A673 (cell line): ENCODE results near the gene C10orf88. TPM values are rescaled to one million over a fixed set of nuclear protein-coding genes. Genes with fewer than 3 reads are reported as not detected.

Experiments used
- Bru-seq: library from RNA; stranded (reverse); fragments of 400-500 nt; gene quantifications from one replicate; lab custom pipeline; 2021; lab: Mats Ljungman, UMichigan
- BruChase-seq, 2 experiments: library from RNA; stranded (reverse); fragments of 400-500 nt; gene quantifications; one replicate each; lab custom pipeline; 2021; lab: Mats Ljungman, UMichigan
- BruUV-seq: library from RNA; stranded (reverse); fragments of 400-500 nt; replicated peaks from 2 replicates; lab custom pipeline; 2021; lab: Mats Ljungman, UMichigan
- CTCF ChIA-PET: fragments of 300-600 bp; sonication (Branson Sonifier 250); formaldehyde crosslinking; loops from one replicate; lab custom pipeline; 2022; ENCODE audit warnings: antibody characterized with exemption; lab: Charles Lee
- POLR2A ChIA-PET: fragments of 300-600 bp; sonication (Branson Sonifier 250); formaldehyde crosslinking; loops from one replicate; lab custom pipeline; 2022; ENCODE audit warnings: antibody characterized with exemption; ENCODE audit not compliant: low non-redundant PET; lab: Charles Lee
- DNase-seq: peaks from one replicate; pipeline ENCODE4 v3.0.0-alpha.2; 2015; ENCODE audit warnings: low spot score
- H3K27ac ChIP-seq: fragments of 200-600 bp; sonication (generic); 2 replicates; pipeline ENCODE4 v1.5.1; 2016; ENCODE audit warnings: mixed run types, low read depth, mild to moderate bottlenecking, mixed read lengths, antibody characterized with exemption, low read length; ENCODE audit not compliant: poor library complexity, severe bottlenecking
- H3K27me3 ChIP-seq: fragments of 200-600 bp; sonication (generic); replicated peaks from 2 replicates; pipeline ENCODE4 v1.6.1; 2017; ENCODE audit warnings: mixed run types, low read depth, mild to moderate bottlenecking, mixed read lengths, antibody characterized with exemption, low read length; ENCODE audit not compliant: insufficient read depth, poor library complexity
- H3K36me3 ChIP-seq: fragments of 200-600 bp; sonication (generic); 2 replicates; pipeline ENCODE4 v1.6.1; 2016; ENCODE audit warnings: mixed run types, mild to moderate bottlenecking, mixed read lengths, antibody characterized with exemption, low read length; ENCODE audit not compliant: insufficient read depth, poor library complexity, severe bottlenecking
- H3K4me1 ChIP-seq: fragments of 200-600 bp; sonication (generic); 2 replicates; pipeline ENCODE4 v1.6.1; 2017; ENCODE audit warnings: mixed run types, mild to moderate bottlenecking, mixed read lengths, antibody characterized with exemption, low read length; ENCODE audit not compliant: insufficient read depth, poor library complexity, severe bottlenecking
- H3K4me3 ChIP-seq: fragments of 200-600 bp; sonication (generic); 2 replicates; pipeline ENCODE4 v1.5.1; 2016; ENCODE audit warnings: low read depth, mixed run types, mild to moderate bottlenecking, mixed read lengths, low read length; ENCODE audit not compliant: poor library complexity, severe bottlenecking
- H3K9me3 ChIP-seq: fragments of 200-600 bp; sonication (generic); 2 replicates; pipeline ENCODE4 v1.6.1; 2016; ENCODE audit warnings: mixed run types, low read depth, mild to moderate bottlenecking, mixed read lengths, antibody characterized with exemption, low read length; ENCODE audit not compliant: poor library complexity, severe bottlenecking
- CTCF ChIP-seq: fragments of 300-800, 200-600 bp; sonication (generic); conservative IDR thresholded peaks from 2 replicates; pipeline ENCODE4 v1.5.1; 2017; ENCODE audit warnings: low read depth, mild to moderate bottlenecking, antibody characterized with exemption, low read length, moderate library complexity, mixed read lengths
- EZH2 ChIP-seq: fragments of 200-600 bp; sonication (generic); IDR thresholded peaks from 2 replicates; pipeline ENCODE4 v1.6.1; 2017; ENCODE audit warnings: borderline replicate concordance, low read depth, mild to moderate bottlenecking, mixed read lengths, antibody characterized with exemption, low read length; ENCODE audit not compliant: poor library complexity, severe bottlenecking
- intact Hi-C: fragments of 100-400 bp; cut with micrococcal nuclease; formaldehyde crosslinking; loops from one replicate; pipeline ENCODE4 v1.10.0; 2022; ENCODE audit not compliant: unreplicated experiment
- long read RNA-seq: library from polyadenylated mRNA; stranded (forward); transcript quantifications from one replicate; pipeline ENCODE4 v2.0.0, GENCODE V29; 2022
- total RNA-seq: library from RNA; stranded (reverse); gene quantifications from 2 replicates; pipeline ENCODE4 v1.2.3, GENCODE V29; 2021

Gene C10orf88
- total RNA-seq: 14.2 and 17.7 TPM in 2 replicates
- Bru-seq, nascent RNA: percentile 83 among the genes with signal in this experiment
- percentile 78 among the genes with signal in this experiment for BruChase-seq, experiment 1, labeled RNA remaining after a 2-hour chase
- percentile 62 among the genes with signal in this experiment for BruChase-seq, experiment 2, labeled RNA remaining after a 6-hour chase
- long read RNA-seq, transcript C10orf88-204 (6 exons, 2,482 nt): major isoform, 25 of 40 reads
- long read RNA-seq, partial matches to known transcripts: 7 of 40 reads
- long read RNA-seq, other reads (novel, unspliced or antisense): 7 of 40 reads

DNA sequence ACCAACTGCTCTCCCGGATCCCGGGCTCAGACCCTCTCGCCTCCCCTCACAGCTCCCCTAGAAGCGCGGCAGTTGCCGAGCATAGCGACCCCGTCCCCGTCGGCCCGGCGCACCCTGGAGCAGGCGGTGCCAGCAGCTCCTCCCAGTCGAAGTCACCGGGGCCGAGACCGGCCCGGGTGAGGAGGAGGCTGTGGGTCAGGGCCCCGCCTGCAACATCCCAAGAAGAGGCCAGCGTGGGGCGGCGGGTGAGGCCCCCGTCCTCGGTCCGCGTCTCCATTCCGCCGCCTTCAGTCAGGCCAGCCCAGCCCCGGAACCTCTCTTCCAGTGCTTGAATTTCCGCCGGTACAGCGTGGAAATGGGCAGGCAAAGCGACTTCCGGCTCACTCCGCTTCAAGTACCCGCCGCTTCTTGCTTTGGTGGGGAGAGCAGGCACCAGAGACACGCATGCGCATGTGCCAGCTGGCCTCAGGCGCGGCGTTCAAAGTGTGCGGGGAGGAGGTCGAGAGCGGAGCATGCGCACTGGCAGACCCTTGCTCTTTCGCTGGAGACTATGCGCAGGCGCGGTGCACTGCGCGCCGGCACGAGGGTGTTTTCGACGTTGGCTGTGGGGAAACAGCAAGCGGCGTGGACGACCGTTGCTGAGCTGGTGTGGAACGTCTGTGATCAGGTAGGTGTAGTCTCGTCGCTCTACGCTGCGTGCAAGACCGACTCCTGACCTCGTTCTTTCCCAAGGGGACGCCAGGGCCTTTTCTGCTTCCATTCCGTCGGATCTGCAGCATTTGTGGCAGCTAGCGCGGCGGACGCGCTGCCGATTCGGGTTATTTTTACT, at the start of gene C10orf88:
Gene C10orf88 (minus strand): TSS at position 326 of the 829 bp plus-strand sequence. CDS start 49 bp downstream, at position 277.
- Histone ChIP-seq H3K27ac (peak within 1 kb of the TSS; percentile 93), H3K27me3 (no peaks in the 10 kb centered on the region), H3K36me3 (no peaks in the 10 kb centered on the region), H3K4me1 (no peaks in the 10 kb centered on the region), H3K9me3 (peaks cover 6% of the 10 kb centered on the region), H3K4me3 (peak within 1 kb of the TSS; percentile 91)
- intact Hi-C loops: no loop called here
- ChIA-PET CTCF (no interaction called here), POLR2A (no interaction called here)
- no TSS peak for BruUV-seq
- DNase-seq: peak; percentile 99
- TF ChIP-seq EZH2 (no peak), CTCF (no peak)

DNA sequence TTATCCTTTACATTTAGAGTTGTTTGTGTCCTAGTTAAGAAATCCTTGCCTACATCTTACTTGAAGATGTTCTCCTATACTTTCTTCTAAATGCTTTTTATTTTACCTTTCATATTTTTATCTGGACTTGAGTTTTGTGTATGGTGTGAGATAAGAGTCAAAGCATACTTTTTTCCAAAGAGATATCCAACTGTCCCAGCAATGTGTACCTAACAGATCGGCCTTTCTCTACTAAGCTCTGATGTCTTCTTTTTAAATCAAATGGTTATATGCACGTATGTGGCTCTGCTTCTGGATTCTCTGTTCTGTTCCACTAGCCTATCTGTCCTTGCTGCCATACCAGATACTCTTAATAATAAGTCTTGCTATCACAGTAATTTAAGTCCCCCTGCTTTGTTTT, 47.3 kb upstream of the C10orf88 start:
- H3K36me3 ChIP-seq: peaks cover 11% of the 10 kb centered on the region
- TF ChIP-seq CTCF (no peak), EZH2 (no peak)
- H3K9me3 ChIP-seq: no peaks in the 10 kb centered on the region
- no peak overlapping the region for H3K27ac ChIP-seq
- H3K4me3 ChIP-seq: no peak overlapping the region
- CTCF ChIA-PET: no interaction called here
- no peak for DNase-seq
- intact Hi-C loops: no loop called here
- no peaks in the 10 kb centered on the region for H3K4me1 ChIP-seq
- no peaks in the 10 kb centered on the region for H3K27me3 ChIP-seq
- POLR2A ChIA-PET: no interaction called here
- BruUV-seq: no TSS peak

- Histone ChIP-seq H3K27me3 (no peaks in the 10 kb centered on the region), H3K27ac (no peak overlapping the region), H3K4me3 (no peak overlapping the region), H3K36me3 (peaks cover 11% of the 10 kb centered on the region), H3K4me1 (no peaks in the 10 kb centered on the region), H3K9me3 (no peaks in the 10 kb centered on the region)
- BruUV-seq: no TSS peak
- ChIA-PET POLR2A (no interaction called here), CTCF (no interaction called here)
- TF ChIP-seq EZH2 (no peak), CTCF (no peak)
- intact Hi-C loops: no loop called here
- no peak for DNase-seq
Observed at GRCh38 chr10:123000155-123000554, 46.1 kb upstream of the C10orf88 start.
